HUES48 (cell line): ENCODE results near the gene AGAP1.
A peak's percentile ranks its signal among the peaks of the same experiment; 100 is the strongest.

Experiments
- H3K27ac ChIP-seq: one replicate; pipeline ENCODE4 v1.7.0; 2013; ENCODE audit warnings: low read depth, low read length, inconsistent platforms
- H3K27me3 ChIP-seq: 2 replicates; pipeline ENCODE4 v1.6.1; 2013; ENCODE audit warnings: mild to moderate bottlenecking, low read length; ENCODE audit not compliant: control insufficient read depth, insufficient read depth
- H3K36me3 ChIP-seq: 2 replicates; pipeline ENCODE4 v1.6.1; 2013; ENCODE audit warnings: low read length; ENCODE audit not compliant: control insufficient read depth, insufficient read depth
- H3K4me1 ChIP-seq: 2 replicates; pipeline ENCODE4 v1.6.1; 2013; ENCODE audit warnings: mild to moderate bottlenecking, low read length; ENCODE audit not compliant: control insufficient read depth, insufficient read depth
- H3K4me3 ChIP-seq: 2 replicates; pipeline ENCODE4 v1.5.1; 2013; ENCODE audit warnings: mild to moderate bottlenecking, low read depth, low read length
- H3K9ac ChIP-seq: 2 replicates; pipeline ENCODE4 v1.6.1; 2013; ENCODE audit warnings: mild to moderate bottlenecking, low read depth, low read length, moderate library complexity
- H3K9me3 ChIP-seq: 2 replicates; pipeline ENCODE4 v1.6.1; 2013; ENCODE audit warnings: low read length; ENCODE audit not compliant: control insufficient read depth, insufficient read depth

Gene AGAP1

DNA sequence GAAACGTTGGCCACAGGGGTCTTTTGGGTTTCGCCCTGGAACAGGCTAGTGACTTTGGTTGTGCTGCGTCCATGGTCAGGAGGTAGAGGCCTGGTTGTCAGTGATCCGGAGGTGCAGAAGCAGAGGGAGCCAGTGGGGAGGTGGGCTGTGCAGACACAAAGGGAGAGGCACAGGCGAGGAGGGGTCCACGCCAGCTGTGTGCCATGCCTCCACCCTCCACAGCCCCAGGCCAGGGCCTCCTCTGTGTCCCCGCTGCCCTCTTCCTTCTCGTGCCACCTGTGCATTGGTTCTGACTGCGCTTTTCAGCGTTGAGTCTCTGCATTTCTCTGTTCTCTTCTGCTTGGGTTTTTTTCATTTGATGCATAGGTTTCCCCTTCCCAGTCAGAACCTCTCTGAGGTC lies 553.3 kb downstream of the AGAP1 start:
- peaks cover under 1% of the 10 kb centered on the region; the same call in 1 of the 2 replicates for H3K27me3 ChIP-seq
- no peak overlapping the region for H3K9ac ChIP-seq
- H3K4me1 ChIP-seq = peaks cover 8% of the 10 kb centered on the region
- H3K36me3 ChIP-seq = peaks cover 10% of the 10 kb centered on the region; the same call in 1 of the 2 replicates
- H3K27ac ChIP-seq = no peak overlapping the region
- H3K9me3 ChIP-seq = no peaks in the 10 kb centered on the region
- H3K4me3 ChIP-seq = no peak overlapping the region

DNA sequence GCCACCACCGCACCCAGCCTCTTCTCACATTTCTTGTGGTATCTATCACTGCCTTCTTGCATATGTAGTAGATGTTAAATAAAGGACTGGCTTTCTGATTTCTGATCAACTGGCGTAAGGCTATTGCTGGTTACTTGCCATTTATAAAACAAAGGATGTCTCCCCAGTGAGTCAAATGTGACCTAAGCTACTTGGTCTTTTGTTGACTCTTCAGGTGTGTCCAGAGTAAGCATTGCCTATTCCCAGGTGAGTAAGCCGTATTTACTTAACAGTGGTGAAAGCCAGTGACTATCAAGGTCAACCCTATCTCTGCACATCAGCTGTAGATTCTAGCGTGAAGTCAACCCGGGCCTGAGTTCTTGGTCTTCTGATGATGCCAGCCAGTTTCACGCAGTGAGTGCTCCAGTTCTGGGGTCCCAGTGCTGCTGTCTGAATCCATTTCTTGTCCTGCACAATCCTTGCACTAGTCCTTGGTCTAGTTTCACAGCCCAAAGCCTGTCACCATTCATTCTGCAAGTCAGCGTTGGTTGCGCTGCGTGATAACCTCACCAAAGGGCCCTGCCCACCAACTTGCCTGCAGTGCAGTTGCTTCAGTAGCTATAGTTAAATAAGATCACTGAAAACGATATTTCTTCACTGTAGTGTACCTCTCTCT lies 554.2 kb downstream of the AGAP1 start:
- H3K36me3 ChIP-seq = peaks cover 10% of the 10 kb centered on the region; the same call in 1 of the 2 replicates
- H3K4me1 ChIP-seq = peaks cover 16% of the 10 kb centered on the region
- H3K27ac ChIP-seq = no peak overlapping the region
- no peak overlapping the region for H3K4me3 ChIP-seq
- no peak overlapping the region for H3K9ac ChIP-seq
- no peaks in the 10 kb centered on the region for H3K9me3 ChIP-seq
- peaks cover 8% of the 10 kb centered on the region for H3K27me3 ChIP-seq

DNA sequence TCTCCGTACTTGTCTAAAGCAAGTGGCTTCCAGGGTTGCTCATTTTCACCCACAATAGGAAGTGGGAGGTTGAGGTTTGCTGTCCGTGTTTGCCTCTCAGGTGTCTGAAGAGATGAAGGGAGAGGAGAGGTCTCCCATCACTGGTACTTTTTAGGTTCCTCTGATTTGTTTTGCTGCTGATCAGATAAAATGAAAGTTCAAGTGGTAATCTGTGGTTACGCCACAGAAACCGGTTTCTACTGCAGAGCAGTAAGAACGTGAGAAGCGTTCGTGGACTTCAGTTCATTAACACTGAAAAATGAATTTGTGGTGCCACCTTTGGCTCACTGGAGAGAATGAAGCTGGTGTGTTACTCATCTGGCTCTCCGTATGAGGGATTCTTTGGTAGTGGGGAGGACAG lies 556.1 kb downstream of the AGAP1 start:
- Histone ChIP-seq H3K27ac (no peak overlapping the region), H3K36me3 (peaks cover 10% of the 10 kb centered on the region; the same call in 1 of the 2 replicates)

DNA sequence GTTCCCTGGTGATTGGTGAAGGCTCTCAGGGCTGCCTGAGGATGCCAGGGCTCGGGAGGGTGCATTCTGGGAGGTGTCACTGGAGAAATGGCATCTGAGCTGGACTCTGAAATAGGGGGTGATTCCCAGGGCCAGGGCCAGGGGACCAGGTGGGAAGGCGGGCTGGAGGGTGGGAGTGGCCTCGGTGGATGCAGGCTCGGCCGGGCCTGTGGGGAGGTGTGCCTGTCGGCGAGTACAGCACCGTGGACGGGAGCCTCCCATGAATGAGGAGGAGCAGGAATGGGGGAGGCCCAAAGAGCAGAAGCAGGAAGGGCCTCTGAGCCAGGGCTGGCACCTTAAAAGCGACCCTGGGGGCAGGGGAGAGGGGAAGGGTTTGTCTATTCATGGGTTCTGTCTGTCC lies 557.5 kb downstream of the AGAP1 start:
- H3K4me1 ChIP-seq = peaks cover 36% of the 10 kb centered on the region
- H3K27ac ChIP-seq = no peak overlapping the region
- H3K4me3 ChIP-seq = no peak overlapping the region
- no peaks in the 10 kb centered on the region for H3K9me3 ChIP-seq
- peaks cover 14% of the 10 kb centered on the region for H3K27me3 ChIP-seq
- H3K36me3 ChIP-seq = peaks cover 10% of the 10 kb centered on the region; the same call in 1 of the 2 replicates
- H3K9ac ChIP-seq = no peak overlapping the region

More for the DNA sequence above, 556.1 kb downstream of the AGAP1 start:
- Histone ChIP-seq H3K4me3 (no peak overlapping the region), H3K9ac (no peak overlapping the region), H3K4me1 (peaks cover 32% of the 10 kb centered on the region), H3K27me3 (peaks cover 11% of the 10 kb centered on the region), H3K9me3 (no peaks in the 10 kb centered on the region)

DNA sequence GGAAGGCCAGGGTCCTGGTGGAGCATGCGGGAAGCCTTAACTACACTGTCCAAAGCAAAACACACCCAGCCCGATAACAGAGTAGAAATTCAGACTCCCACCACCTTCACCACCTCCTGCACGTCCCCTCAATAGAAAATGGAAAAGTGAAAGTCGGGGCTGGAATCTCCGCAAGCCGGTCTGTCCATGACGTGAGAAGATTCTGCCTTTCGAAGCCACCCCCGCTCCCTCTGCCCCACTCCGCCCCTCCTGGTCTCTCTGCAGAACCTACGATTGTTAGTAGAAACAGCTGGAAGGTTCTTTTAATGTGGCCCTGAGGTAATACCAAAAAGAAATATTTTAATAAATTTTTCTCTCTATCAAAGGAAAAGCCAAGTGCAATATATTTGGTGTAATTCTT lies 558.0 kb downstream of the AGAP1 start:
- Histone ChIP-seq H3K36me3 (peaks cover 10% of the 10 kb centered on the region; the same call in 1 of the 2 replicates), H3K4me1 (peaks cover 36% of the 10 kb centered on the region)

DNA sequence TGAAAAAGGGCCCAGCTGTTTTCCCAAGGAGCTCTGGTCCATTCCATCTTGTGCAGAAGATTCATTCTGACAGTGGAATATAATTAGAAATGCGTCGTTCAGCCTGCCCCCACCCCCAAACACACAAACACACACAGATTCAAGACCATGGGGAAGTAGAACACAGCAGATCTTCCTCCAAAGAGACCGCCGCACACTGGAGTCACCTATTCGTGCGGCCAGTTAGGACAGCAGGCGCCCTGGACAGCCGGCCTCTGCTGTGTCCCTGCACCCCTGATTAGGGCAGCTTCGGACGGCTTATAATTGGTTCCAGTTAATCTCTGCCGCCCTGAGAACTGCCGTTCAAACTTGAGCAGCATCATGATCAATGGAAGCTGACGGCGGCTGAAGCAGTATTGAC lies 558.4 kb downstream of the AGAP1 start:
- H3K27me3 ChIP-seq = peaks cover 14% of the 10 kb centered on the region
- H3K4me3 ChIP-seq = no peak overlapping the region
- no peak overlapping the region for H3K9ac ChIP-seq
- H3K27ac ChIP-seq = no peak overlapping the region
- no peaks in the 10 kb centered on the region for H3K9me3 ChIP-seq
- H3K4me1 ChIP-seq = peaks cover 36% of the 10 kb centered on the region
- H3K36me3 ChIP-seq = peaks cover 10% of the 10 kb centered on the region; the same call in 1 of the 2 replicates

More for the DNA sequence above, 558.0 kb downstream of the AGAP1 start:
- H3K27me3 ChIP-seq = peaks cover 14% of the 10 kb centered on the region
- no peaks in the 10 kb centered on the region for H3K9me3 ChIP-seq
- H3K27ac ChIP-seq = no peak overlapping the region
- H3K4me3 ChIP-seq = no peak overlapping the region
- no peak overlapping the region for H3K9ac ChIP-seq

DNA sequence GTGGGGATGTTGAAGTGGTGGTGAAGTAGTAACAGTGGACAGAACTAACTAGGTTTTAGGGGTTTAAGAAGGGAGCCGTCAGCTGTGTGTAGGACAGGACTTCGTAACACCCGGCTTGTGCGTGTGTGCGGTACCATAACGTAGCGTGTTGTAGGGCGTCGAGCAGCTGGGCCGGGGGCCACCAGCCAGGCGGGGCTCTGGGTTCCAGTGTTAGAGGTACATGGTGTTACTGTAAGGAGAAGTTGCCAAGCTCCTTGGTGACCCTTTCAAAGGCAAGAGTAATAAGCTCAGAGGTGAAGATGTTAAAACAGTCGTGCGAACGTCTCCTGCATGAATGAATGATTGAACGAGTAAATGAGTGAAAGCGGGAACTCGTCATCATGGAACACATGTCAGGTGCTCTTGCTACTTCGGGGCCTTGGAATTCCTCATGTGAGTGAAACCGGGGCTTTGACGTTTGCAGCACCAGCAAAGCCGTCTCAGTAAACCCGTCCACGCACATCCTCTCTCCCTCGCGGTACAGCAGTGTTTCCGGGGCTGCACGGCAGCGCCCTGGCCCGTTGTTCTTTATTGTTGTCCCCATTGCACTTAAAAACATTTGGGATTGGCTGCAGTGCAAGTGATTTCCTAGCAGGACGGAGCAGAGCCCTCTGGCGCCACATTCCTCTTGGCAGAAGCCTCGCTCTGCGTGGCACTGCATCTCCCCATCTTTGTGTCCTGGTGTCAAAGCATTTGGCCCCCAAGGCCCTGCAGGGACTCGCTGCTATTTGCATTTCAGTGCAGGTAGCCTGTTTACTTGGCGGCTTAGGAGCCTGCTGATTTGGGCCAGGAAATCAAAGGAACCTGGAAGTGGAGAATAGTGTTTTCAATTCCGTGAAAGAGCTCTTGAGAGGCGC lies 559.3 kb downstream of the AGAP1 start:
- Histone ChIP-seq H3K4me1 (peaks cover 36% of the 10 kb centered on the region), H3K9ac (no peak overlapping the region), H3K9me3 (0 out of 2 replicates have a peak, but pooled peaks cover 1% of the 10 kb centered on the region), H3K27me3 (peaks cover 14% of the 10 kb centered on the region), H3K4me3 (no peak overlapping the region), H3K27ac (peak overlapping the region; percentile 40), H3K36me3 (peaks cover 7% of the 10 kb centered on the region; the same call in 1 of the 2 replicates)

DNA sequence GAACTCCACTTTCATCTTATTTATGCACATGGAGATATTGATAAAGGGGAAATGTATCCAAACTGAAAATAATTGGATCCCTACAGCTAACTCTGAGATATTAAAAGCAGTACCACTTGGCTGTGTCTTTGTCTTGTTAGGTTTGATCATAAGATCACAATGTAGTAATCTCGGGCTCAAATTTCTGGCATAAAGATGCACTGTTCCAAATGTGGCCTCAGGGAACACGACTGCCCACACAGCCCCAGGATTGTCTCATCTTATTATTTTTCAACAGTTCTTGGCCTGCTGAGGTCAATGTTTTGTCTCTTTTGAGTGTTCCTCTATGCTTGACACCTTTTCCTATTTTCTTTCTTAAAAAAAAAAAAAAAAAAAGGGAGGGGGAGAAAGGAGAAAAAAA lies 560.3 kb downstream of the AGAP1 start:
- no peaks in the 10 kb centered on the region for H3K36me3 ChIP-seq
- H3K4me3 ChIP-seq = no peak overlapping the region
- H3K27ac ChIP-seq = no peak overlapping the region
- H3K9ac ChIP-seq = no peak overlapping the region
- peaks cover 5% of the 10 kb centered on the region; the same call in 1 of the 2 replicates for H3K9me3 ChIP-seq
- H3K4me1 ChIP-seq = peaks cover 36% of the 10 kb centered on the region
- H3K27me3 ChIP-seq = peaks cover 14% of the 10 kb centered on the region

DNA sequence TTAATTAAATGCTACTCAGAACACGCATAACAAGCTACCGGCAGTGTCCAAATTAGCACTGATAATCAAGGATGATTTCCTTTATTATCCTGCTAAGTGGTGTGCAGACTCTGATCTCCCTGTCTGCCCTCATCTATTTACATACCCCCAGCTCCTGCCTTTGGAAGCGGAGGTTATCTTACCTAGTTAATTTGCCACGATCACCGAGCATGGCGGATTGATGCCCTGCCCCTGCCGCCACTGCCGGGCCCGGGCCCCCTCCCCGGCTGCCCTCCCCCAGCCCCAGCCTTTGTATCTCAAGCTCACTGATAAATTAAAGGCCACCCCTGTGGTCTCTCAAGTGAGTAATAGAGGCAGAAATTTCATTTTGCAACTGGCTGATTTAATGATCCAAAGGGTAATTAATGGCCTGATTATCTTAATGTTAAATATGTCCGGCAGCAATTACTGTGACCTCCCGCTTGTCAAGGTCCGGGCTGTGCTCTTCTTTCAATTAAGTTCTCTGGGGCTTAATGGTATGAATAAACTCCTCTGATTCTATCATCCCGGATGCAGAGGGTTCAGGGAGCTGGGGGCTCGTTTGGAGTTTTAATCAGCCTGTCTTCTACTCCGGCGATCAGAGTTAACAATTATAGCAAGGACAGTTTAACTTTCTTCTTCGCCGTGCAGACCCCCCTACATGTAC lies 560.9 kb downstream of the AGAP1 start:
- Histone ChIP-seq H3K9me3 (peaks cover 5% of the 10 kb centered on the region; the same call in 1 of the 2 replicates), H3K4me1 (peaks cover 36% of the 10 kb centered on the region), H3K9ac (no peak overlapping the region), H3K27me3 (peaks cover 14% of the 10 kb centered on the region), H3K27ac (no peak overlapping the region), H3K36me3 (no peaks in the 10 kb centered on the region), H3K4me3 (no peak overlapping the region)

DNA sequence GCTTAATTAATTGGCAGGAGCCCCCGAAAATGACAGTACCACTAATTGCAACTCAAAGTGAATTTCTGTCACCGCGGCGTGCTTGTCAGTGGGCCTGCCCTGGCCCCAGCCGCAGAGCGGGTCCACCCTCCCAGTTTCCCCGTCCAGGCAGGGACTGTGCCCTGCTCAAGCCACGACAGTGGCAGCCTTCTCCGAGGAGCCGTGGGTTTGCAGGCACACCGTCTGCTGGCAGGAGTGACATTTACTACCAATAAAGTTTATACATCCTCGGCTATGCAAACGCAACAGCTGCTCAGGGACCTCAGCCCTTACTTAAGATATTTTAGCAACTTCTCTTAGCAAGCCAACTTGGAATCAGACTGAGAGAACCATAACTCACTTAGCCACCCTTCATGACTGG lies 561.6 kb downstream of the AGAP1 start:
- Histone ChIP-seq H3K9ac (no peak overlapping the region), H3K27me3 (peaks cover 14% of the 10 kb centered on the region), H3K4me3 (no peak overlapping the region), H3K4me1 (peaks cover 36% of the 10 kb centered on the region), H3K36me3 (no peaks in the 10 kb centered on the region), H3K27ac (no peak overlapping the region), H3K9me3 (peaks cover 5% of the 10 kb centered on the region; the same call in 1 of the 2 replicates)
